ENCODE data around the gene GOLGA6A. TPM values are rescaled to one million over a fixed set of nuclear protein-coding genes. Genes with fewer than 3 reads are reported as not detected.

GOLGA6A gene
- total and polyA plus RNA-seq, 9 of the 15 experiments (the other 6 are each of a cell fraction or from before 2014, with no cell fraction given): not detected

DNA sequence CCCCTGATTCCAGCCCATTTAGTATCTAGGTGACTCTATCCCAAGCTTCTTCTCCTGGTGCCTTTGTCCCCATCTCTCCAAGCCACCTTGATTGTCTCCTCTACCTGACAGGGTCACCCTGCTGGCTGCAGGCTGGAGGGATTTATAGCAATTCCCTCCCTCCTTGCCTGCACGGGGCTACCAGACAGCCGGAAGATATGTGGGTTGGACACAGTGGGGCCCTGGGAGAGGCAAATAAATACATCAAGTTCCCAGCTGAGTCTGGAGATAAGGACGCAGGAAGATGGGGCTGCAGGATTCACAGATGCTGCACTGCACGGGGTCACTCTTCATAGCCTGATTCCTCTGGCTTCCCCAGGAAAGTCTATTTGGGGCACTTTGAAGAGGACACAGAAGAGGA lies 38.7 kb upstream of the GOLGA6A start:
- intact Hi-C loops (cut with micrococcal nuclease): no loop called here
- Histone ChIP-seq H4K20me1 (replicated peaks; ENCODE audit: control insufficient read depth, insufficient read depth, low read length) (0 out of 2 replicates have a peak, but pooled peaks cover 3% of the 10 kb centered on the region), H3K4me1 (replicated peaks in 1 of 2; ENCODE audit: control insufficient read depth in 2 of 2, insufficient read depth in 2 of 2, low read length in 2 of 2) (no peaks in the 10 kb centered on the region), H2AFZ (ENCODE audit: low read depth, low read length) (no peak overlapping the region), H3K79me2 (ENCODE audit: control insufficient read depth, insufficient read depth, low read length) (no peaks in the 10 kb centered on the region), H3K9me3 (replicated peaks; ENCODE audit: control insufficient read depth, insufficient read depth, low read depth, low read length) (no peaks in the 10 kb centered on the region), H3K36me3 (ENCODE audit: control insufficient read depth, insufficient read depth, low read length) (no peaks in the 10 kb centered on the region), H3K4me3 (no peak overlapping the region), H3K27me3 (ENCODE audit: control insufficient read depth in 2 of 2, insufficient read depth in 2 of 2, low read length in 2 of 2) (peaks cover 5 to 20% of the 10 kb centered on the region in 2 experiments; a peak in 3 of 5 replicates), H3K4me2 (ENCODE audit: insufficient read depth, low read length) (no peak overlapping the region), H3K9ac (ENCODE audit: insufficient read depth in 1 of 2, low read depth in 2 of 2, low read length in 2 of 2) (no peak overlapping the region), H3K27ac (ENCODE audit: extremely low read depth, low read depth, low read length) (no peak overlapping the region), H3K9me1 (ENCODE audit: control insufficient read depth, insufficient read depth, low read length) (no peaks in the 10 kb centered on the region)
- DNase-seq (ENCODE audit: extremely low read depth in 1 of 4, low spot score in 3 of 4): no peak
- 0% methylated on average over 4 of the region's 4 CpGs for WGBS (ENCODE audit: insufficient coverage, low coverage, missing lambda C conversion rate)
- FAIRE-seq: no peak
- TF ChIP-seq MEIS2 (IDR thresholded peaks at IDR 0.05; ENCODE audit: partially characterized antibody) (peak; percentile 13), NUFIP1 (IDR thresholded peaks at IDR 0.05; ENCODE audit: partially characterized antibody) (no peak)
- TF ChIP-seq, protein P1, sequence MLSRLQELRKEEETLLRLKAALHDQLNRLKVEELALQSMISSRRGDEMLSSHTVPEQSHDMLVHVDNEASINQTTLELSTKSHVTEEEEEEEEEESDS (CRISPR knock-in tag; IDR thresholded peaks at IDR 0.05): no peak
- BruUV-seq (replicated peaks): no TSS peak
- in situ Hi-C loops (cut with MboI): loop anchor here (10.0 kb wide), 1 partner anchor 66 kb away; no protein-coding TSS in a partner anchor
- ChIA-PET CTCF (ENCODE audit: low intra/inter-chr PET ratio) (no interaction called here), POLR2A (no interaction called here)
- no peak for ATAC-seq

DNA sequence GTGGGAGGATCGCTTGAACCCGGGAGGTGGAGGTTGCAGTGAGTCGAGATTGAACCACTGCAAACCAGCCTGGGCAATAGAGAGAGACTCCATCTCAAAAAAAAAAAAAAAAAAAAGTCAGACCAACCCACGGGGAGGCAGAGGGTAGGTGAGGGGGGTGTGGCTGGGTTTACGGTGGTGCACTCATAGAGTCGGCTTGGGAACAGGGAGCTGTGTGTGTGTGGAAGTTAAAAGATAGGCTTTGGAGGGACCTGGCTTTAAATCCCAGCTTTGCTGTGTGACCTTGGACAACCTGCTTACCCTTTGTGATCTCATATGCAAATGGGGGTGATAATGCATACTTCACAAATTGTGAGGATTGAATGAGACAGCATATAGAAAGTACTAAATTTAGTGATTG lies 38.1 kb upstream of the GOLGA6A start:
- Histone ChIP-seq H2AFZ (ENCODE audit: low read depth, low read length) (no peak overlapping the region), H3K27me3 (ENCODE audit: control insufficient read depth in 2 of 2, insufficient read depth in 2 of 2, low read length in 2 of 2) (peaks cover 4 to 19% of the 10 kb centered on the region in 2 experiments; a peak in 3 of 5 replicates), H3K4me3 (no peak overlapping the region), H3K79me2 (ENCODE audit: control insufficient read depth, insufficient read depth, low read length) (no peaks in the 10 kb centered on the region), H3K9ac (ENCODE audit: insufficient read depth in 1 of 2, low read depth in 2 of 2, low read length in 2 of 2) (no peak overlapping the region), H3K9me3 (replicated peaks; ENCODE audit: control insufficient read depth, insufficient read depth, low read depth, low read length) (no peaks in the 10 kb centered on the region), H4K20me1 (replicated peaks; ENCODE audit: control insufficient read depth, insufficient read depth, low read length) (0 out of 2 replicates have a peak, but pooled peaks cover 3% of the 10 kb centered on the region), H3K9me1 (ENCODE audit: control insufficient read depth, insufficient read depth, low read length) (no peaks in the 10 kb centered on the region), H3K4me2 (ENCODE audit: insufficient read depth, low read length) (no peak overlapping the region), H3K27ac (ENCODE audit: extremely low read depth, low read depth, low read length) (no peak overlapping the region), H3K4me1 (replicated peaks in 1 of 2; ENCODE audit: control insufficient read depth in 2 of 2, insufficient read depth in 2 of 2, low read length in 2 of 2) (no peaks in the 10 kb centered on the region), H3K36me3 (ENCODE audit: control insufficient read depth, insufficient read depth, low read length) (no peaks in the 10 kb centered on the region)
- BruUV-seq (replicated peaks): no TSS peak
- intact Hi-C loops (cut with micrococcal nuclease) (no loop called here), in situ Hi-C loops (cut with MboI) (loop anchor here (10.0 kb wide), 1 partner anchor 66 kb away; no protein-coding TSS in a partner anchor)
- ChIA-PET CTCF (ENCODE audit: low intra/inter-chr PET ratio) (no interaction called here), POLR2A (no interaction called here)
- WGBS (ENCODE audit: insufficient coverage, low coverage, missing lambda C conversion rate): 0% methylated on average over 6 of the region's 6 CpGs
- no peak for ATAC-seq
- DNase-seq (ENCODE audit: extremely low read depth in 1 of 4, low spot score in 3 of 4): no peak
- FAIRE-seq: no peak
- TF ChIP-seq EGR1 (conservative IDR thresholded peaks at IDR 0.05) (no peak), ZEB2 (IDR thresholded peaks at IDR 0.05) (no peak), ZNF778 (CRISPR knock-in tag; IDR thresholded peaks at IDR 0.05) (no peak), SNIP1 (IDR thresholded peaks at IDR 0.05; ENCODE audit: low read depth) (no peak), CHD4 (IDR thresholded peaks at IDR 0.05; ENCODE audit: insufficient read depth, insufficient replicate concordance, low read depth, low read length, poor library complexity, severe bottlenecking) (no peak), MYC (IDR thresholded peaks at IDR 0.05; ENCODE audit: low read depth, low read length) (no peak), MYC (CRISPR knock-in tag; IDR thresholded peaks at IDR 0.05; ENCODE audit: borderline replicate concordance, low read depth) (no peak), ZNF282 (CRISPR knock-in tag; IDR thresholded peaks at IDR 0.05) (no peak), NCOA2 (IDR thresholded peaks at IDR 0.05; ENCODE audit: partially characterized antibody in 2 of 2) (no peak), ZNF263 (CRISPR knock-in tag; IDR thresholded peaks at IDR 0.05; ENCODE audit: borderline replicate concordance) (no peak)
- TF ChIP-seq, protein P2, sequence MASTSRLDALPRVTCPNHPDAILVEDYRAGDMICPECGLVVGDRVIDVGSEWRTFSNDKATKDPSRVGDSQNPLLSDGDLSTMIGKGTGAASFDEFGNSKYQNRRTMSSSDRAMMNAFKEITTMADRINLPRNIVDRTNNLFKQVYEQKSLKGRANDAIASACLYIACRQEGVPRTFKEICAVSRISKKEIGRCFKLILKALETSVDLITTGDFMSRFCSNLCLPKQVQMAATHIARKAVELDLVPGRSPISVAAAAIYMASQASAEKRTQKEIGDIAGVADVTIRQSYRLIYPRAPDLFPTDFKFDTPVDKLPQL (IDR thresholded peaks at IDR 0.05; ENCODE audit: extremely low read depth, insufficient read length): no peak
- TF ChIP-seq, protein P3, sequence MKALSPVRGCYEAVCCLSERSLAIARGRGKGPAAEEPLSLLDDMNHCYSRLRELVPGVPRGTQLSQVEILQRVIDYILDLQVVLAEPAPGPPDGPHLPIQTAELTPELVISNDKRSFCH (CRISPR knock-in tag; IDR thresholded peaks at IDR 0.05): no peak
- TF ChIP-seq, protein P3 (tag; IDR thresholded peaks at IDR 0.05): no peak

Data from K562 (cell line).